Body of pancreas (tissue), 4 donors: Measurements from ENCODE around the gene ZNF532. TPM values are rescaled to one million over a fixed set of nuclear protein-coding genes. Genes with fewer than 3 reads are reported as not detected.

Experiments
- ATAC-seq: fragments of 150-250 bp; one replicate; pipeline ENCODE4 v1.9.1; 2016
- DNase-seq, 4 donors: peaks; one replicate each; pipeline ENCODE4 v3.0.0-alpha.2; 2019
- H3K27ac ChIP-seq, 4 donors: fragments of 200-600 bp; sonication (generic); 1 replicate in 3 of 4; 2 replicates in 1 of 4; pipeline versions ENCODE4 v1.5.1 to v1.6.1; 2016 to 2019; ENCODE audit warnings: mild to moderate bottlenecking in 1 of 4, mixed read lengths in 1 of 4, moderate library complexity in 1 of 4
- H3K27me3 ChIP-seq, 2 donors: fragments of 200-600 bp; sonication (generic); one replicate each; pipeline ENCODE4 v1.6.0; 2016; ENCODE audit warnings: mild to moderate bottlenecking in 1 of 2
- H3K36me3 ChIP-seq, 2 donors: fragments of 200-600 bp; sonication (generic); replicated peaks in 1 of 2; 2 replicates each; pipeline ENCODE4 v1.5.1; 2016; ENCODE audit warnings: low read depth in 2 of 2; ENCODE audit not compliant: insufficient read depth in 1 of 2
- H3K4me1 ChIP-seq: fragments of 200-600 bp; sonication (generic); one replicate; pipeline ENCODE4 v1.6.0; 2016
- H3K4me3 ChIP-seq, 2 donors: fragments of 200-600 bp; sonication (generic); 1 replicate in 1 of 2; 2 replicates in 1 of 2; pipeline ENCODE4 v1.5.1; 2016 to 2019
- H3K9me3 ChIP-seq, 3 donors: fragments of 200-600 bp; sonication (generic); 1 replicate in 2 of 3; 2 replicates in 1 of 3; pipeline ENCODE4 v1.5.1; 2016
- CTCF ChIP-seq, 7 experiments: fragments of 450-650 bp in 4 of 7; fragments of 200-600 bp in 3 of 7; sonication (generic) in 3 of 7; IDR thresholded peaks; one replicate each; pipeline ENCODE4 v1.5.1; 2016 to 2019; ENCODE audit warnings: antibody characterized with exemption in 7 of 7
- POLR2A ChIP-seq, 3 donors: fragments of 450-650 bp; IDR thresholded peaks; one replicate each; pipeline ENCODE4 v1.6.1; 2016; ENCODE audit warnings: antibody characterized with exemption in 3 of 3, mild to moderate bottlenecking in 2 of 3
- WGBS, 2 donors: methylation state at CpG; one replicate each; pipeline ENCODE4 v1.1.5; 2017; 5-methylcytosine and 5-hydroxymethylcytosine counted together
- intact Hi-C: fragments of 100-400 bp; cut with DNase I; formaldehyde crosslinking; loops from one replicate; pipeline ENCODE4 v1.15.1; 2023
- total RNA-seq, 2 donors: library from RNA; depleted of rRNA; stranded (reverse); fragments of >200 nt; gene quantifications; one replicate each; pipeline ENCODE4 v1.1.0, GENCODE V29; 2016

Gene ZNF532
- total RNA-seq, 2 donors from 2014 or later = 12.2 to 52.1 TPM

GRCh38 chr18:58953627-58954026, 89.0 kb downstream of the ZNF532 start:
- no peaks in the 10 kb centered on the region for H3K9me3 ChIP-seq
- DNase-seq (peak; percentile 27 to 48 (median 43)), ATAC-seq (peak; percentile 30)
- H3K4me3 ChIP-seq = no peak overlapping the region
- TF ChIP-seq POLR2A (IDR thresholded peaks at IDR 0.05) = no peak
- TF ChIP-seq CTCF (IDR thresholded peaks at IDR 0.05) = no peak
- H3K27ac ChIP-seq = peak overlapping the region in 3 of 4 donors; percentile 0 to 30 (median 9)
- no peaks in the 10 kb centered on the region for H3K36me3 ChIP-seq
- intact Hi-C loops = no loop called here
- no peaks in the 10 kb centered on the region for H3K27me3 ChIP-seq
- peaks cover 21% of the 10 kb centered on the region for H3K4me1 ChIP-seq
- 3 to 24% methylated on average over 3 of the region's 3 CpGs for WGBS, 2 donors

- peaks cover 21% of the 10 kb centered on the region for H3K4me1 ChIP-seq
- H3K4me3 ChIP-seq = no peak overlapping the region
- H3K9me3 ChIP-seq = no peaks in the 10 kb centered on the region
- ATAC-seq = no peak
- DNase-seq = no peak
- no peak overlapping the region for H3K27ac ChIP-seq
- no peak for TF ChIP-seq CTCF (IDR thresholded peaks at IDR 0.05)
- TF ChIP-seq POLR2A (IDR thresholded peaks at IDR 0.05) = no peak
- H3K36me3 ChIP-seq = no peaks in the 10 kb centered on the region
- no peaks in the 10 kb centered on the region for H3K27me3 ChIP-seq
- intact Hi-C loops = no loop called here
- 80 to 83% methylated on average over 6 of the region's 6 CpGs for WGBS, 2 donors
Observed at GRCh38 chr18:58955001-58955400, 90.3 kb downstream of the ZNF532 start.

GRCh38 chr18:58955738-58956137, 91.1 kb downstream of the ZNF532 start:
- H3K27ac ChIP-seq = no peak overlapping the region
- 80 to 84% methylated on average over 4 of the region's 4 CpGs for WGBS, 2 donors
- no peak for TF ChIP-seq CTCF (IDR thresholded peaks at IDR 0.05)
- ATAC-seq (no peak), DNase-seq (peak in 1 of 4 donors; percentile 8)
- H3K27me3 ChIP-seq = no peaks in the 10 kb centered on the region
- H3K9me3 ChIP-seq = no peaks in the 10 kb centered on the region
- no peaks in the 10 kb centered on the region for H3K36me3 ChIP-seq
- no peak overlapping the region for H3K4me3 ChIP-seq
- H3K4me1 ChIP-seq = peaks cover 21% of the 10 kb centered on the region
- intact Hi-C loops = no loop called here

GRCh38 chr18:58958628-58959027, 94.0 kb downstream of the ZNF532 start:
- Histone ChIP-seq H3K4me1 (peaks cover 12% of the 10 kb centered on the region), H3K4me3 (no peak overlapping the region), H3K27ac (no peak overlapping the region), H3K36me3 (no peaks in the 10 kb centered on the region), H3K27me3 (no peaks in the 10 kb centered on the region), H3K9me3 (no peaks in the 10 kb centered on the region)
- TF ChIP-seq CTCF (IDR thresholded peaks at IDR 0.05) (no peak), POLR2A (IDR thresholded peaks at IDR 0.05) (no peak)
- no peak for DNase-seq
- ATAC-seq = no peak
- WGBS, 2 donors = 84 to 87% methylated on average over 3 of the region's 3 CpGs
- intact Hi-C loops = no loop called here

GRCh38 chr18:58960508-58960907, 95.8 kb downstream of the ZNF532 start:
- H3K27me3 ChIP-seq = no peaks in the 10 kb centered on the region
- H3K9me3 ChIP-seq = no peaks in the 10 kb centered on the region
- no peak overlapping the region for H3K27ac ChIP-seq
- DNase-seq (no peak), ATAC-seq (no peak)
- no peak overlapping the region for H3K4me3 ChIP-seq
- H3K4me1 ChIP-seq = no peaks in the 10 kb centered on the region
- TF ChIP-seq POLR2A (IDR thresholded peaks at IDR 0.05) = no peak
- TF ChIP-seq CTCF (IDR thresholded peaks at IDR 0.05) = no peak
- intact Hi-C loops = no loop called here
- WGBS, 2 donors = 88 to 90% methylated on average over 1 of the region's 1 CpG
- H3K36me3 ChIP-seq = no peaks in the 10 kb centered on the region
